Cardiac muscle cell (in vitro differentiated cells and primary cell): ENCODE data around the gene CNMD. TPM values are rescaled to one million over a fixed set of nuclear protein-coding genes. Genes with fewer than 3 reads are reported as not detected.

Experiments
- DNase-seq, 2 donors: peaks; one replicate each; pipeline versions ENCODE4 v3.0.0 to v3.0.0-alpha.2; 2010 to 2017; ENCODE audit warnings: low read depth in 1 of 2, low spot score in 1 of 2
- H3K27ac ChIP-seq: fragments of 200-600 bp; sonication (generic); 2 replicates; pipeline ENCODE4 v1.5.1; 2016
- H3K27me3 ChIP-seq: fragments of 200-600 bp; sonication (generic); 2 replicates; pipeline ENCODE4 v1.6.0; 2016; ENCODE audit warnings: control low read depth
- H3K36me3 ChIP-seq: fragments of 200-600 bp; sonication (generic); 2 replicates; pipeline ENCODE4 v1.5.1; 2016; ENCODE audit warnings: control low read depth
- H3K4me1 ChIP-seq: fragments of 200-600 bp; sonication (generic); 2 replicates; pipeline ENCODE4 v1.8.1; 2017; ENCODE audit warnings: low read depth, mild to moderate bottlenecking, mixed run types
- H3K4me3 ChIP-seq: fragments of 200-600 bp; sonication (generic); 2 replicates; pipeline ENCODE4 v1.5.1; 2016; ENCODE audit warnings: mild to moderate bottlenecking
- H3K9me3 ChIP-seq: fragments of 200-600 bp; sonication (generic); 2 replicates; pipeline ENCODE4 v1.5.1; 2017; ENCODE audit warnings: low read depth, mild to moderate bottlenecking, control low read depth
- CTCF ChIP-seq: IDR thresholded peaks from 2 replicates; pipeline ENCODE4 v1.5.1; 2012; ENCODE audit warnings: low read depth, mild to moderate bottlenecking, low read length
- polyA plus RNA-seq: library from polyadenylated mRNA; unstranded; fragments of >200 nt; fragmentation: Nextera tagmentation; extraction: Ambion mirVana; gene quantifications from 2 replicates; pipeline ENCODE4 v1.2.1, GENCODE V29; 2016
- total RNA-seq: library from RNA; depleted of rRNA; stranded (reverse); fragments of >200 nt; gene quantifications from 2 replicates; pipeline ENCODE4 v1.2.3, GENCODE V29; 2016

The CNMD gene
- total and polyA plus RNA-seq, 2 experiments from 2014 or later = 0.15 to 0.16 TPM

GRCh38 chr13:52659340-52659739, 80.3 kb downstream of the CNMD start:
- no peak for DNase-seq
- Histone ChIP-seq H3K27me3 (no peaks in the 10 kb centered on the region), H3K27ac (no peak overlapping the region), H3K4me1 (peaks cover under 1% of the 10 kb centered on the region), H3K4me3 (no peak overlapping the region), H3K9me3 (no peaks in the 10 kb centered on the region), H3K36me3 (peaks cover 53% of the 10 kb centered on the region)
- TF ChIP-seq CTCF = no peak

Other genes with a start within 250 kb of the CNMD start
- gene HNRNPA1L2, start 97.4 kb downstream of the CNMD start, total RNA-seq = 5.0 and 6.1 TPM in 2 replicates
- 7.1 and 7.4 TPM in 2 replicates for gene HNRNPA1L2, start 97.4 kb downstream of the CNMD start, polyA plus RNA-seq
- 24.1 and 32.9 TPM in 2 replicates for gene SUGT1, start 87.0 kb downstream of the CNMD start, total RNA-seq
- 40.7 and 54.6 TPM in 2 replicates for gene SUGT1, start 87.0 kb downstream of the CNMD start, polyA plus RNA-seq
- gene PCDH8, start 108.8 kb upstream of the CNMD start, total RNA-seq = 0.42 and 0.74 TPM in 2 replicates
- 0.07 and 0.84 TPM in 2 replicates for gene PCDH8, start 108.8 kb upstream of the CNMD start, polyA plus RNA-seq